ENCODE data around the gene DCAF7.

- TF ChIP-seq CTCF (IDR thresholded peaks at IDR 0.05) (no peak), POLR2A (IDR thresholded peaks at IDR 0.05) (no peak)
Measured at GRCh38 chr17:63624531-63624880, 74.2 kb downstream of the DCAF7 start.
